HG03103 (cell line): ENCODE data around the gene PDE5A.
"Not testable (repeated sequence)": the region's sequence is repeated elsewhere in the genome, so short reads cannot be mapped to it uniquely, and the experiment has no call there.

Experiments used
- ATAC-seq: cut with Tn5 transposase; IDR thresholded peaks from one replicate; pipeline ENCODE4 v1.9.1; 2021; ENCODE audit warnings: low read depth; ENCODE audit not compliant: unreplicated experiment

The PDE5A gene

GRCh38 chr4:119478446-119479179 is 150.0 kb downstream of the PDE5A start:
- ATAC-seq = no peak

- peak; percentile 53 for ATAC-seq
Observed at GRCh38 chr4:119477412-119478053, 151.1 kb downstream of the PDE5A start.

GRCh38 chr4:119471259-119471658 is 157.3 kb downstream of the PDE5A start:
- no peak for ATAC-seq

GRCh38 chr4:119470737-119471063 is 157.9 kb downstream of the PDE5A start:
- peak; percentile 40 for ATAC-seq

GRCh38 chr4:119470021-119470736 is 158.4 kb downstream of the PDE5A start:
- ATAC-seq = peak; percentile 61

GRCh38 chr4:119469039-119469438 is 159.6 kb downstream of the PDE5A start:
- not testable (repeated sequence) for ATAC-seq

GRCh38 chr4:119462733-119463132 is 165.9 kb downstream of the PDE5A start:
- not testable (repeated sequence) for ATAC-seq

- not testable (repeated sequence) for ATAC-seq
Observed at GRCh38 chr4:119455734-119456133, 172.9 kb downstream of the PDE5A start.

- peak; percentile 100 for ATAC-seq
Observed at GRCh38 chr4:119454491-119455270, 173.9 kb downstream of the PDE5A start.

- ATAC-seq = peak; percentile 6
Observed at GRCh38 chr4:119454151-119454490, 174.5 kb downstream of the PDE5A start.

GRCh38 chr4:119453286-119453685 is 175.3 kb downstream of the PDE5A start:
- not testable (repeated sequence) for ATAC-seq

- ATAC-seq = not testable (repeated sequence)
Observed at GRCh38 chr4:119449851-119450250, 178.8 kb downstream of the PDE5A start.
